KOPT-K1 (cell line): ENCODE results near the gene SUGP2.
A peak's percentile ranks its signal among the peaks of the same experiment; 100 is the strongest.

Experiments used
- H3K27ac ChIP-seq: fragments of 200-600 bp; sonication (generic); 2 replicates; pipeline ENCODE4 v1.5.1; 2016; ENCODE audit warnings: antibody characterized with exemption, mild to moderate bottlenecking, low read depth, low read length; ENCODE audit not compliant: poor library complexity, severe bottlenecking
- H3K36me3 ChIP-seq: fragments of 200-600 bp; sonication (generic); 2 replicates; pipeline ENCODE4 v1.5.1; 2017; ENCODE audit warnings: antibody characterized with exemption, mild to moderate bottlenecking, low read length, moderate library complexity; ENCODE audit not compliant: insufficient read depth
- H3K9me3 ChIP-seq: fragments of 200-600 bp; sonication (generic); 2 replicates; pipeline ENCODE4 v1.5.1; 2017; ENCODE audit warnings: antibody characterized with exemption, low read length, mild to moderate bottlenecking; ENCODE audit not compliant: insufficient read depth, poor library complexity, severe bottlenecking

SUGP2 gene

GRCh38 chr19:19033426-19034203 lies at the start of gene SUGP2, which contains the start of gene ARMC6:
TSS of gene SUGP2 (minus strand) at chr19:19033517. CDS start at chr19:19031071, 2,446 bp downstream.
TSS of gene ARMC6 (plus strand) at chr19:19033603. CDS start at chr19:19034210, 607 bp downstream.
- H3K9me3 ChIP-seq = peaks cover 8% of the 10 kb centered on the region
- peaks cover 66% of the 10 kb centered on the region for H3K36me3 ChIP-seq
- H3K27ac ChIP-seq = peak within 1 kb of the TSS; percentile 98

DNA sequence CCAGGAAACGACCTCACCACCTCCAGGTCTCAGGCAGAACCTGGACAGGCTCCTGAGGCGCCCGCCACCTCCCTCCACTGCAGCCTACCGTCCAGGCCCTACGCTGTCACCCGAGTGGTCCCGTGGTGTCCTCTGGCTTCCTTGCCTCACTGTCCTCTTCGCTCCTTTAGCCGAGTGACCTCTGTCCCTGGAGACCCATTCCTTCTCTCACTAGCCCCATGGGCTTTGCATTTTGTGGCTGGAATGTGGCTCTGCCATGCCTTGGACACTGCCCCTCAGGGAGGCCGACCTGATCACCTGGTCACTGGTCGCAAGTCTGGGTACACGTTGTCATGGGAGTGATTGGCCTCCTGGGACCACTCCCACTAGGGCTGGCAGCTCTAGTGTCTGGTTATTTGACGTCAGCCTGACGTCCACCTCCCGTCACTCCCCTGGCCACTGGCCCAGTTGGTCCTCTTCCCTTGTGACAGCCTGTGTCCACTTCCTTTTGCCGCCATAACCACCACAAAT lies 48.4 kb upstream of the SUGP2 start:
- no peaks in the 10 kb centered on the region for H3K36me3 ChIP-seq
- no peak overlapping the region for H3K27ac ChIP-seq
- no peaks in the 10 kb centered on the region for H3K9me3 ChIP-seq

GRCh38 chr19:19079571-19079970 lies 46.3 kb upstream of the SUGP2 start:
- no peaks in the 10 kb centered on the region for H3K9me3 ChIP-seq
- H3K36me3 ChIP-seq = no peaks in the 10 kb centered on the region
- no peak overlapping the region for H3K27ac ChIP-seq

DNA sequence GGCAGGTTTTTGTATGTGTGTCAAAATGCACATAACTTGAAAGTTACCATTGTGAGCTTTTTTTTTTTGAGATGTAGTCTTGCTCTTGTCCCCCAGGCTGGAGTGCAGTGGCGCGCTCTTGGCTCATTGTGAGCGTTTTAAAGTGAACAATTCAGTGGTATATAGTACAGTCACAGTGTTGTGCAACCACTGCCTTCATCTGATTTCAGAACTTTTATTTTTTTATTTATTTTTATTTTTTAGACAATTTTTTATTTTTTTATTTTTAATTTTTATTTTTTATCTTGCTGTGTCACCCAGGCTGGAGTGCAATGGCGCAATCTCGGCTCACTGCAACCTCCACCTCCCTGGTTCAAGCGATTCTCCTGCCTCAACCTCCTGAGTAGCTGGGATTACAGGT lies 45.5 kb upstream of the SUGP2 start:
- H3K36me3 ChIP-seq = no peaks in the 10 kb centered on the region
- no peak overlapping the region for H3K27ac ChIP-seq
- no peaks in the 10 kb centered on the region for H3K9me3 ChIP-seq

GRCh38 chr19:19077103-19077502 lies 43.8 kb upstream of the SUGP2 start:
- no peak overlapping the region for H3K27ac ChIP-seq
- H3K36me3 ChIP-seq = no peaks in the 10 kb centered on the region
- no peaks in the 10 kb centered on the region for H3K9me3 ChIP-seq

DNA sequence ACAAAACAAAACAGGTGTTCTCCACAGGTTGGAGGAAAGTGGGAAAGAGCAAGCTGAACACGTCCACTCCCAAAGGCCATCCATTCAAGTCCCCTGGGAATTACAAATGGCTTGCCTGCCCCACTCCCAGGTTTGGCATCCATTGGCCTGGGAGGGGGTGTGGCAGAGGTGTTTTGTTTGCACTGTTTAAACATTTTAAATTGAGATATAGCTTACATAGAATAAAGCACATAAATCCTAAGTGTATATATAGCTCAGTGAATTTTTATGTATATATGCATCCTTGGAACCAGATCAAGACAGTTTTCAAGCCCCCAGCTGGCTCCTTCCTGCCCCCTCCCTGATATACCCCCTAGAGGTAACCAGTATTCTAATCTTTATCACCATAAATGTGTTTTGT lies 43.2 kb upstream of the SUGP2 start:
- Histone ChIP-seq H3K9me3 (no peaks in the 10 kb centered on the region), H3K27ac (no peak overlapping the region), H3K36me3 (no peaks in the 10 kb centered on the region)

DNA sequence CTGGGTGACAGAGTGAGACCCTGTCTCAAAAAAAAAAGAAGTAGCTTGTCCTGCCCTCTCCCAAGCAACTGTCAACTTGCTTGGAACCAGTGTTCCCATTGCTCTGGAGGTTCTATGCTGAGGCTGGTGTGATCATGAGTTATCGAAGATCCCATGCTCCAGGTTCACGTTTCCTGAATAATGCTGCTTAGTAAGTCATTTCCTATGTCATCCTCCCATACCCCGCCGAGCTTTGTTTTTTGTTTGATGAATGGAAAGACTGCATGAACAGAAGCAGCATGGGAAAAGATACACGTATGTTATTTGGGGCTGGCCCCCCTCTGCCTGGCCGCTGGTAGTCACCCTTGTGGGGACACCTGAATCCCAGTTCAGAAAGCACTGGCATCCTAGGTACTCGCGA lies 41.8 kb upstream of the SUGP2 start:
- H3K36me3 ChIP-seq = no peaks in the 10 kb centered on the region
- no peaks in the 10 kb centered on the region for H3K9me3 ChIP-seq
- no peak overlapping the region for H3K27ac ChIP-seq

- H3K36me3 ChIP-seq = no peaks in the 10 kb centered on the region
- no peak overlapping the region for H3K27ac ChIP-seq
Observed at GRCh38 chr19:19074196-19074882, 41.0 kb upstream of the SUGP2 start.

DNA sequence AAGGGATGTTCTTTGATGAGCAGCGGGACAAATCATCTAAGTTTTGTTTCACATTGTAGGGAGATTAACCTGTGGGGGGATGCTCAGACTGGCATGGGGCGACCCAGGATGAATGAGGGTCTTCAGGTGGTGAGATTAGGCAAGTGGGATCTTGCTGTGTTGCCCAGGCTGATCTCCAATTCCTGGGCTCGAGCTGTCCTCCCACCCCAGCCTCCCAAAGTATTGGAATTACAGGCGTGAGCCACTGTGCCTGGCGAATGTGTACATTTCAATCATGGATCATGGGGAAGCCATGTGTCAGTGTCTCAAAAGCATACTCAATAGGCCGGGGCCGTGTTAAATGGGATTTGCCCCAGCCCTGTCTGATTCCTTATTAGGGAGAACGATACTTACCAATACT lies 38.6 kb upstream of the SUGP2 start:
- Histone ChIP-seq H3K36me3 (no peaks in the 10 kb centered on the region), H3K27ac (no peak overlapping the region), H3K9me3 (no peaks in the 10 kb centered on the region)

More at GRCh38 chr19:19074196-19074882, 41.0 kb upstream of the SUGP2 start:
- H3K9me3 ChIP-seq = no peaks in the 10 kb centered on the region

- H3K27ac ChIP-seq = peak overlapping the region; percentile 31
- no peaks in the 10 kb centered on the region for H3K9me3 ChIP-seq
- H3K36me3 ChIP-seq = no peaks in the 10 kb centered on the region
Observed at GRCh38 chr19:19068659-19069654, 35.6 kb upstream of the SUGP2 start.

GRCh38 chr19:19067276-19068072 lies 34.2 kb upstream of the SUGP2 start:
- H3K27ac ChIP-seq = no peak overlapping the region
- no peaks in the 10 kb centered on the region for H3K9me3 ChIP-seq
- no peaks in the 10 kb centered on the region for H3K36me3 ChIP-seq

DNA sequence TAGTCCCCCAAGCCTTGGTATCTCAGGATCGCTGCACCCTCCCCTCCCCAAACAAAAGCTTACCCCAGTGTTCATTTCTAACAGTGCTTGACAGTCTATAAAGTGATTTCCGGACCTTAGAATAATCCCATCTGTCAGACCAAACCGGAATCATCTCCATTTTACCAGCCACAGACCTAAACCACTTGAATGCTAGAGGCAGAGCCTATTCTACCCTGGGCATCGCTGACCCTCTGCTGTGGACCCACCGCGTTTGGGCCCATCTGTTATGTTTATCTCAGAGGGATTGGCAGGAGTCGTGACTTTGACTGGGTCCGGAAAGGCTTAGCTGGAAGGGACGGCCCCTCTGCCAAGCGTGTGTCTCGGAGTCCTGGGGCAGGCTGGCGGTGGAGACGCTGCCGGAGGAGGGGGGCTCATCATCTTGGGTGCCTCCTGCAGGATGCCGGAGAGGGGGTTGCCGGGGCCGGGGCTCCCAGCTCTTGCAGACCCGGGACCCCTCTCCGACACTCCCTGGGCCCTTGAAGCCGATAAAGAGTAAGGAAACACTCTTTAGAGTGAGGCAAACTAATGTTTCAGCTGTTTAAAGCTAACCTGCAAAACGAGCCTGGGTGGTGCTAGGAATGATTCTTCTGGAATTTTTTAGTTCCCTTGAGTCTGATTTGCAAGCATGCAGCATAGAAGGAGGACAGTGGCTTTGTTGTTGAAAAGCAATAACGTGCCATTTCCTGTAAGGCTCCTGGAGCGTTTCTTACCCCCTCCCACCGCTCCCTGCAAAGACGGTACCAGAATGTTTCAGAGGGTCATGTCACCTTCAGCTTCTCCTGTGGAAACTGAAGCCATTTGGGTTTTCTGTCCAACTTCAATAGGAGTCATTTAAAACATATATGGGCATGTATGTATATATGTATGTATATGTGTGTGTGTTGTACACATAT lies 31.8 kb upstream of the SUGP2 start:
- Histone ChIP-seq H3K36me3 (peaks cover 12% of the 10 kb centered on the region; the same call in 1 of the 2 replicates), H3K27ac (peak overlapping the region; percentile 60), H3K9me3 (no peaks in the 10 kb centered on the region)

GRCh38 chr19:19064098-19064722 lies 30.9 kb upstream of the SUGP2 start:
- Histone ChIP-seq H3K36me3 (peaks cover 21% of the 10 kb centered on the region), H3K27ac (peak overlapping the region; percentile 60), H3K9me3 (no peaks in the 10 kb centered on the region)
